Body of pancreas (tissue), 4 donors: ENCODE measurements around the gene SIN3A. TPM values are rescaled to one million over a fixed set of nuclear protein-coding genes. Genes with fewer than 3 reads are reported as not detected.
"Not testable (repeated sequence)": the region's sequence is repeated elsewhere in the genome, so short reads cannot be mapped to it uniquely, and the experiment has no call there.

Experiments
- ATAC-seq: fragments of 150-250 bp; one replicate; pipeline ENCODE4 v1.9.1; 2016
- DNase-seq, 4 donors: peaks; one replicate each; pipeline ENCODE4 v3.0.0-alpha.2; 2019
- H3K27ac ChIP-seq, 4 donors: fragments of 200-600 bp; sonication (generic); 1 replicate in 3 of 4; 2 replicates in 1 of 4; pipeline versions ENCODE4 v1.5.1 to v1.6.1; 2016 to 2019; ENCODE audit warnings: mild to moderate bottlenecking in 1 of 4, mixed read lengths in 1 of 4, moderate library complexity in 1 of 4
- H3K27me3 ChIP-seq, 2 donors: fragments of 200-600 bp; sonication (generic); one replicate each; pipeline ENCODE4 v1.6.0; 2016; ENCODE audit warnings: mild to moderate bottlenecking in 1 of 2
- H3K36me3 ChIP-seq, 2 donors: fragments of 200-600 bp; sonication (generic); replicated peaks in 1 of 2; 2 replicates each; pipeline ENCODE4 v1.5.1; 2016; ENCODE audit warnings: low read depth in 2 of 2; ENCODE audit not compliant: insufficient read depth in 1 of 2
- H3K4me1 ChIP-seq: fragments of 200-600 bp; sonication (generic); one replicate; pipeline ENCODE4 v1.6.0; 2016
- H3K4me3 ChIP-seq, 2 donors: fragments of 200-600 bp; sonication (generic); 1 replicate in 1 of 2; 2 replicates in 1 of 2; pipeline ENCODE4 v1.5.1; 2016 to 2019
- H3K9me3 ChIP-seq, 3 donors: fragments of 200-600 bp; sonication (generic); 1 replicate in 2 of 3; 2 replicates in 1 of 3; pipeline ENCODE4 v1.5.1; 2016
- CTCF ChIP-seq, 7 experiments: fragments of 450-650 bp in 4 of 7; fragments of 200-600 bp in 3 of 7; sonication (generic) in 3 of 7; IDR thresholded peaks; one replicate each; pipeline ENCODE4 v1.5.1; 2016 to 2019; ENCODE audit warnings: antibody characterized with exemption in 7 of 7
- POLR2A ChIP-seq, 3 donors: fragments of 450-650 bp; IDR thresholded peaks; one replicate each; pipeline ENCODE4 v1.6.1; 2016; ENCODE audit warnings: antibody characterized with exemption in 3 of 3, mild to moderate bottlenecking in 2 of 3
- WGBS, 2 donors: methylation state at CpG; one replicate each; pipeline ENCODE4 v1.1.5; 2017; 5-methylcytosine and 5-hydroxymethylcytosine counted together
- intact Hi-C: fragments of 100-400 bp; cut with DNase I; formaldehyde crosslinking; loops from one replicate; pipeline ENCODE4 v1.15.1; 2023
- total RNA-seq, 2 donors: library from RNA; depleted of rRNA; stranded (reverse); fragments of >200 nt; gene quantifications; one replicate each; pipeline ENCODE4 v1.1.0, GENCODE V29; 2016

Gene SIN3A
- total RNA-seq = 10 to 100 TPM; 17.1 to 23.1 TPM

GRCh38 chr15:75451674-75452363 lies at the start of gene SIN3A:
SIN3A (minus strand) TSS chr15:75451690; CDS start chr15:75430375, 21,315 bp downstream.
- intact Hi-C loops = no loop called here
- Histone ChIP-seq H3K36me3 (no peaks in the 10 kb centered on the region), H3K9me3 (no peaks in the 10 kb centered on the region), H3K4me3 (peak within 1 kb of the TSS; percentile 58 to 61), H3K4me1 (peaks cover 23% of the 10 kb centered on the region), H3K27ac (peak within 1 kb of the TSS; percentile 95 to 98 (median 96)), H3K27me3 (no peaks in the 10 kb centered on the region)
- 0% methylated on average over 26 to 39 of the region's 39 CpGs for WGBS, 2 donors
- ATAC-seq (peak; percentile 65), DNase-seq (peak; percentile 98 to 100 (median 99))
- TF ChIP-seq POLR2A (IDR thresholded peaks at IDR 0.05) = peak in 1 of 3 donors; percentile 36
- no peak for TF ChIP-seq CTCF (IDR thresholded peaks at IDR 0.05)

GRCh38 chr15:75493732-75494131 lies 42.2 kb upstream of the SIN3A start:
- Histone ChIP-seq H3K4me1 (no peaks in the 10 kb centered on the region), H3K27ac (no peak overlapping the region), H3K27me3 (no peaks in the 10 kb centered on the region), H3K36me3 (peaks cover 0 to 3% of the 10 kb centered on the region in 2 donors), H3K4me3 (no peak overlapping the region), H3K9me3 (no peaks in the 10 kb centered on the region)
- TF ChIP-seq CTCF (IDR thresholded peaks at IDR 0.05) (no peak), POLR2A (IDR thresholded peaks at IDR 0.05) (no peak)
- intact Hi-C loops = no loop called here
- no peak for DNase-seq
- WGBS, 2 donors = 95 to 99% methylated on average over 4 of the region's 4 CpGs
- ATAC-seq = no peak

GRCh38 chr15:75483961-75484360 lies 32.5 kb upstream of the SIN3A start:
- Histone ChIP-seq H3K27ac (no peak overlapping the region), H3K4me3 (no peak overlapping the region), H3K27me3 (no peaks in the 10 kb centered on the region), H3K4me1 (peaks cover 5% of the 10 kb centered on the region), H3K36me3 (no peaks in the 10 kb centered on the region), H3K9me3 (no peaks in the 10 kb centered on the region)
- intact Hi-C loops = no loop called here
- 92 to 94% methylated on average over 1 of the region's 1 CpG for WGBS, 2 donors
- no peak for TF ChIP-seq CTCF (IDR thresholded peaks at IDR 0.05)
- no peak for TF ChIP-seq POLR2A (IDR thresholded peaks at IDR 0.05)
- no peak for DNase-seq
- no peak for ATAC-seq

GRCh38 chr15:75483556-75483955 lies 32.1 kb upstream of the SIN3A start:
- ATAC-seq, intact Hi-C loops, DNase-seq, H3K4me1 ChIP-seq, H3K9me3 ChIP-seq, H3K27me3 ChIP-seq, H3K27ac ChIP-seq, H3K4me3 ChIP-seq, H3K36me3 ChIP-seq: not testable (repeated sequence)
- WGBS, 2 donors = 90 to 96% methylated on average over 5 of the region's 5 CpGs

- TF ChIP-seq POLR2A (IDR thresholded peaks at IDR 0.05) (no peak), CTCF (IDR thresholded peaks at IDR 0.05) (no peak)
- Histone ChIP-seq H3K27ac (no peak overlapping the region), H3K9me3 (no peaks in the 10 kb centered on the region), H3K36me3 (no peaks in the 10 kb centered on the region), H3K4me3 (no peak overlapping the region), H3K27me3 (no peaks in the 10 kb centered on the region), H3K4me1 (peaks cover 5% of the 10 kb centered on the region)
- 91 to 97% methylated on average over 1 of the region's 1 CpG for WGBS, 2 donors
- ATAC-seq (no peak), DNase-seq (no peak)
- intact Hi-C loops = no loop called here
Observed at GRCh38 chr15:75483106-75483505, 31.6 kb upstream of the SIN3A start.

GRCh38 chr15:75480463-75480862 lies 29.0 kb upstream of the SIN3A start:
- H3K27me3 ChIP-seq, ATAC-seq, DNase-seq, H3K9me3 ChIP-seq, H3K4me3 ChIP-seq, intact Hi-C loops, H3K36me3 ChIP-seq, H3K4me1 ChIP-seq, H3K27ac ChIP-seq: not testable (repeated sequence)
- WGBS, 2 donors = 95 to 97% methylated on average over 6 to 41 of the region's 54 CpGs
